Testis (tissue), 3 donors: ENCODE results near the gene LCN9. TPM values are rescaled to one million over a fixed set of nuclear protein-coding genes. Genes with fewer than 3 reads are reported as not detected.
"Not testable (repeated sequence)": the region's sequence is repeated elsewhere in the genome, so short reads cannot be mapped to it uniquely, and the experiment has no call there.

ENCODE experiments used
- DNase-seq: peaks from one replicate; pipeline ENCODE4 v3.0.0-alpha.2; 2019
- H3K27ac ChIP-seq, 2 donors: fragments of 200-600 bp; sonication (generic); one replicate each; pipeline ENCODE4 v1.5.1; 2019
- H3K27me3 ChIP-seq: fragments of 200-600 bp; sonication (generic); one replicate; pipeline ENCODE4 v1.5.1; 2019
- H3K36me3 ChIP-seq: fragments of 200-600 bp; sonication (generic); one replicate; pipeline ENCODE4 v1.5.1; 2017; ENCODE audit warnings: low read depth; ENCODE audit errors: missing control alignments
- H3K4me1 ChIP-seq: fragments of 200-600 bp; sonication (generic); one replicate; pipeline ENCODE4 v1.5.1; 2019
- H3K4me3 ChIP-seq, 2 donors: fragments of 200-600 bp; sonication (generic); one replicate each; pipeline ENCODE4 v1.5.1; 2017 to 2019
- H3K9me3 ChIP-seq: fragments of 200-600 bp; sonication (generic); one replicate; pipeline ENCODE4 v1.5.1; 2017
- POLR2A ChIP-seq: fragments of 450-650 bp; IDR thresholded peaks from one replicate; pipeline ENCODE4 v1.6.1; 2017; ENCODE audit warnings: antibody characterized with exemption, mild to moderate bottlenecking, moderate library complexity
- WGBS, 2 donors: methylation state at CpG; one replicate each; pipeline ENCODE4 v1.1.5; 2018; 5-methylcytosine and 5-hydroxymethylcytosine counted together
- intact Hi-C: fragments of 100-400 bp; cut with DNase I; formaldehyde crosslinking; loops from one replicate; pipeline ENCODE4 v1.15.1; 2023; ENCODE audit warnings: low total_unique reads
- polyA plus RNA-seq: library from polyadenylated mRNA; stranded (reverse); fragments of 350-450 nt; fragmentation: Illumina TruSeq; extraction: RNeasy Lipid Tissue Mini Kit (QIAGEN cat#74804); gene quantifications from one replicate; pipeline ENCODE4 v1.2.3, GENCODE V29; 2014; ENCODE audit warnings: low read depth, low replicate concordance; ENCODE audit not compliant: insufficient read depth
- total RNA-seq, 2 donors: library from RNA; depleted of rRNA; stranded (reverse); fragments of >200 nt; gene quantifications; one replicate each; pipeline ENCODE4 v1.2.3, GENCODE V29; 2016
- TF ChIP-seq, protein P1 (sequence below), 3 experiments: fragments of 450-650 bp in 2 of 3; fragments of 200-600 bp in 1 of 3; sonication (generic) in 1 of 3; IDR thresholded peaks; one replicate each; pipeline ENCODE4 v1.5.1; 2016 to 2019; ENCODE audit warnings: antibody characterized with exemption in 3 of 3, mild to moderate bottlenecking in 2 of 3, moderate library complexity in 1 of 3

LCN9 gene
- total and polyA plus RNA-seq, 3 donors from 2014 or later = 0.68 TPM; not detected in 2

DNA sequence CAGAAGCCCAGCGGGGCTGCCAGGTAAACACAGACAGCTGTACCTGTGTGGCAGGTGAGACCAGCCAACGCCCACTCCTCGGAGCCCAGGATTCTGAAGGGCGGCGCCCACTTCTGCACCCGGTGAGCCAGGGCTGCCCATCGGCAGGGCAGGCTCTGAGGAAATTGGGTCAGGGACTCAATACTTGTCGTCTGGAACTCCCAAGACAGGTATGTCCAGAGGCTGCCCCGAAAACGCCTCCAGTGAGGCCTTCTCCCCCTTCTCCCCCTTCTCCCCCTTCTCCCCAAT lies 43.6 kb upstream of the LCN9 start:
- DNase-seq = no peak
- H3K9me3 ChIP-seq = no peaks in the 10 kb centered on the region
- H3K4me3 ChIP-seq = no peak overlapping the region
- WGBS, 2 donors = 77 to 79% methylated on average over 10 of the region's 10 CpGs
- no peak for TF ChIP-seq POLR2A
- TF ChIP-seq, protein P1, sequence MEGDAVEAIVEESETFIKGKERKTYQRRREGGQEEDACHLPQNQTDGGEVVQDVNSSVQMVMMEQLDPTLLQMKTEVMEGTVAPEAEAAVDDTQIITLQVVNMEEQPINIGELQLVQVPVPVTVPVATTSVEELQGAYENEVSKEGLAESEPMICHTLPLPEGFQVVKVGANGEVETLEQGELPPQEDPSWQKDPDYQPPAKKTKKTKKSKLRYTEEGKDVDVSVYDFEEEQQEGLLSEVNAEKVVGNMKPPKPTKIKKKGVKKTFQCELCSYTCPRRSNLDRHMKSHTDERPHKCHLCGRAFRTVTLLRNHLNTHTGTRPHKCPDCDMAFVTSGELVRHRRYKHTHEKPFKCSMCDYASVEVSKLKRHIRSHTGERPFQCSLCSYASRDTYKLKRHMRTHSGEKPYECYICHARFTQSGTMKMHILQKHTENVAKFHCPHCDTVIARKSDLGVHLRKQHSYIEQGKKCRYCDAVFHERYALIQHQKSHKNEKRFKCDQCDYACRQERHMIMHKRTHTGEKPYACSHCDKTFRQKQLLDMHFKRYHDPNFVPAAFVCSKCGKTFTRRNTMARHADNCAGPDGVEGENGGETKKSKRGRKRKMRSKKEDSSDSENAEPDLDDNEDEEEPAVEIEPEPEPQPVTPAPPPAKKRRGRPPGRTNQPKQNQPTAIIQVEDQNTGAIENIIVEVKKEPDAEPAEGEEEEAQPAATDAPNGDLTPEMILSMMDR (IDR thresholded peaks at IDR 0.05) = no peak
- no peaks in the 10 kb centered on the region for H3K27me3 ChIP-seq
- no peaks in the 10 kb centered on the region for H3K4me1 ChIP-seq
- no peaks in the 10 kb centered on the region for H3K36me3 ChIP-seq
- no peak overlapping the region for H3K27ac ChIP-seq
- intact Hi-C loops = no loop called here

DNA sequence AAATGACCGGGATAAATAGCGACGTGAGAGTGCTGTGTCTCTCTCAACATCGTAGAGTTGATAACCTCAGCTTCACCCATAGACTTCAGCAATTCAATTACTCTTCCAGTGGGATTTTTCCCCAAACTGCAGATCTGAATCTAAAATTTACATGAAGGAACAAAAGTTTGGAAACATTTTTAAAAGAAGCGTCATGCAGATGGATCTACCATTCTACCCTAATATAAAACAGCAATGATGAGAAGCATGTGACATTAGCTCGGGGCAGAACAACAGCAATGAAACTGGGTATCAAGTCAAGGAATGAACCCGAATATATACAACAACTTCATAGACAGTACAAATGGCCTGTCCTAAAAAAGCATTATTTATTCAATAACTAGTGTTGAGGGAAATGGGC lies 42.6 kb upstream of the LCN9 start:
- Histone ChIP-seq H3K27me3 (no peaks in the 10 kb centered on the region), H3K27ac (no peak overlapping the region), H3K9me3 (no peaks in the 10 kb centered on the region), H3K4me1 (no peaks in the 10 kb centered on the region), H3K4me3 (no peak overlapping the region), H3K36me3 (no peaks in the 10 kb centered on the region)
- WGBS, 2 donors = 62 to 73% methylated on average over 7 of the region's 7 CpGs
- TF ChIP-seq, protein P1 (IDR thresholded peaks at IDR 0.05) = no peak
- TF ChIP-seq POLR2A = no peak
- no peak for DNase-seq
- intact Hi-C loops = no loop called here

DNA sequence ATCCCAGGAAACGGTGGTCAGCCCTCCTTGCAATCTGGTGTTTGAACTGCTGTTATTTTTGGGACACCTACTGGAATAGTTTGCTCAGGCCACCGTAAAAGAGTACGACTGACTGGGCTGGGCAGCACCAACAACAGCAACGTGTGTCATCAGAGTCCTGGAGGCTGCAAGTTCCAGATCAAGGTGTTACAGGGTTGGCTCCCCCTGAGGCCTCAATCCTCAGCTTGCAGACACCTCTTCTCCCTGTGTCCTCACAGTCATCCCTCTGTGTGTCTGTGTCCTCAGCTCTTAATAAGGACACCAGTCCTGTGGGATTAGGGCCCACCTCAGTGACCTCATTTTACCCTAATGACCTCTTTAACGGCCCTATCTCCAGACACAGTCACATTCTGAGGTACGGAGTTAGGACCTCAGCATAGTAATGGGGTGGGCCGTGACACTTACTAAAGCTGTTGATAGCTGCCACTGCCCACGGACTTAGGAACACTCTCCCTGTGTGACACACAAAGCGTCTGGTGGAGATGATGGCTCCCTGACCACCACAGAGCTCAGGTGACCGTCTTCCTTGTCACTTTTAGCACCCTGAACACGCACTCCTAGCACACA lies 40.6 kb upstream of the LCN9 start:
- no peak for TF ChIP-seq POLR2A
- TF ChIP-seq, protein P1 (IDR thresholded peaks at IDR 0.05) = no peak
- no peak for DNase-seq
- Histone ChIP-seq H3K36me3 (no peaks in the 10 kb centered on the region), H3K27ac (no peak overlapping the region), H3K4me3 (no peak overlapping the region), H3K27me3 (no peaks in the 10 kb centered on the region), H3K4me1 (no peaks in the 10 kb centered on the region), H3K9me3 (no peaks in the 10 kb centered on the region)
- 72 to 74% methylated on average over 7 to 11 of the region's 11 CpGs for WGBS, 2 donors
- intact Hi-C loops = no loop called here

DNA sequence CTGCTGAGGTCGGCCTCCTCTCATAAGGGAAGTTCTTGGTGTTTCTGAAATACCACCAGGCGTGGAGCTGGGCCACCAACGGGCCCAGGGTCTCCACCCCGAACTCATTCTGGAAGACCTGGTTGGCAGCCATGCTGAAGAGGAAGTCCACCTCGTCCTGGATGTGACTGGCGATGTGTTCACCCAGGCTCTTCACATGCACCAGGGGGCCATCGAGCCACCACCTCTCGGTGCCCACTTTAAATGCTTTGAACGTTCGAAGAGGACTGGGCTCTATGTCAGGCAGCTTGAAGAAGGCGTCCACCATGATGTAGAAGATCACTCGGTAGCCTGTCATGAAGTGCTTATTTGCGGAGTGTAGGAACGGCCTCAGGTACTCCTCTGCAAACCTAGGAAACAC lies 38.8 kb upstream of the LCN9 start:
- DNase-seq = no peak
- intact Hi-C loops = no loop called here
- WGBS, 2 donors = 95 to 96% methylated on average over 12 to 14 of the region's 14 CpGs

DNA sequence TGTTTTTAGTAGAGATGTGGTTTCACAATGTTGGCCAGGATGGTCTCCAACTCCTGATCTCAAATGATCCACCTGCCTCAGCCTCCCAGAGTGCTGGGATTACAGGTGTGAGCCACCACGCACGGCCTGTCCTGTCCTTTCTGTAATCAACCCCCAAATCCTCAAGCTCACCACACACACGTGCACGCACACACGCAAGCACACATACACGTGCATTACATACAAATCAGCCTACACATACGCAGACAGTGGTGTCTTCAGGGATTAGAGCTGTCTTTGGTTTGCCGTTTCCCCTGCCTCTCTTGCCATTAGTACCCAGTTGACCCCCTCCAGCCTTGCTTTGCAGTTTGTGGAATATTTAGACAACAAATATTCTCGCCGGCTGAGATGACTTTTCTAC lies 30.3 kb upstream of the LCN9 start:
- no peaks in the 10 kb centered on the region for H3K4me1 ChIP-seq
- no peaks in the 10 kb centered on the region for H3K36me3 ChIP-seq
- intact Hi-C loops = no loop called here
- no peak overlapping the region for H3K4me3 ChIP-seq
- H3K27me3 ChIP-seq = no peaks in the 10 kb centered on the region
- DNase-seq = no peak
- 95% methylated on average over 10 of the region's 10 CpGs for WGBS, 2 donors
- no peaks in the 10 kb centered on the region for H3K9me3 ChIP-seq
- H3K27ac ChIP-seq = no peak overlapping the region
- TF ChIP-seq POLR2A = no peak
- TF ChIP-seq, protein P1 (IDR thresholded peaks at IDR 0.05) = no peak

More for the DNA sequence above, 38.8 kb upstream of the LCN9 start:
- H3K9me3 ChIP-seq = no peaks in the 10 kb centered on the region
- H3K27ac ChIP-seq = no peak overlapping the region
- no peaks in the 10 kb centered on the region for H3K4me1 ChIP-seq
- TF ChIP-seq POLR2A = no peak
- TF ChIP-seq, protein P1 (IDR thresholded peaks at IDR 0.05) = no peak
- no peaks in the 10 kb centered on the region for H3K27me3 ChIP-seq
- H3K36me3 ChIP-seq = no peaks in the 10 kb centered on the region
- no peak overlapping the region for H3K4me3 ChIP-seq

DNA sequence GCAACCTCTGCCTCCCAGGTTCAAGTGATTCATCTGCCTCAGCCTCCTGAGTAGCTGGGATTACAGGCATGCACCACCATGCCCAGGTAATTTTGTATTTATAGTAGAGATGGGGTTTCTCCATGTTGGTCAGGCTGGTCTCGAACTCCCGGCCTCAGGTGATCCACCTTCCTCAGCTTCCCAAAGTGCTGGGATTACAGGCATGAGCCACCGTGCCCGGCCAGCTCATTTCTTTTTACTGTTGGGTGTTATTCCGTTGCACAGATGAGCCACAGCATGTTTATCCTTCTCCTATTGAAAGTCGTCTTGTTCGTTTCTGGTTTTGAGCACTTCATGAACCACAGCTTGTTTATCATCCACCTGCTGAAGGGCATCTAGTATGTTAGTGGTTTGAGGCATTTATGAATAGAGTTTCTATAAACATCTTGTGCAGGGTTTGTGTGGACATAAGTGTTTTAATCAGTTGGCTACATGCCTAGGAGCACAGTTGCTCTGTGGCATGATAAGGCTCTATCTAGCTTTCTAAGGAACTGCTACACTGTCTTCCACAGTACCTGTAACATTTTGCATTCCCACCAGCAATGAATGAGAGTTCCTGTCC lies 26.1 kb upstream of the LCN9 start:
- H3K27ac ChIP-seq, H3K27me3 ChIP-seq, H3K4me1 ChIP-seq, H3K4me3 ChIP-seq, H3K36me3 ChIP-seq, H3K9me3 ChIP-seq, intact Hi-C loops: not testable (repeated sequence)
- peak; percentile 34 for DNase-seq
- 69 to 74% methylated on average over 7 of the region's 7 CpGs for WGBS, 2 donors
